ENCODE data around the gene MYOZ2. TPM values are rescaled to one million over a fixed set of nuclear protein-coding genes. Genes with fewer than 3 reads are reported as not detected.

MYOZ2 gene
- total RNA-seq, 1 donor: 0.43 TPM

GRCh38 chr4:119099227-119099810 is 36.3 kb upstream of the MYOZ2 start:
- DNase-seq (ENCODE audit: low read depth): peak; percentile 92
- no peak for TF ChIP-seq CTCF (IDR thresholded peaks at IDR 0.05; ENCODE audit: insufficient read depth, low read depth, low read length)
- H3K4me3 ChIP-seq (ENCODE audit: low read depth, low read length): no peak overlapping the region

GRCh38 chr4:119100655-119101054 is 35.0 kb upstream of the MYOZ2 start:
- no peak for TF ChIP-seq CTCF (IDR thresholded peaks at IDR 0.05; ENCODE audit: insufficient read depth, low read depth, low read length)
- peak; percentile 20 for DNase-seq (ENCODE audit: low read depth)
- H3K4me3 ChIP-seq (ENCODE audit: low read depth, low read length): no peak overlapping the region

GRCh38 chr4:119103263-119103662 is 32.4 kb upstream of the MYOZ2 start:
- no peak overlapping the region for H3K4me3 ChIP-seq (ENCODE audit: low read depth, low read length)
- peak; percentile 97 for DNase-seq (ENCODE audit: low read depth)
- TF ChIP-seq CTCF (IDR thresholded peaks at IDR 0.05; ENCODE audit: insufficient read depth, low read depth, low read length): no peak

GRCh38 chr4:119104644-119105273 is 30.9 kb upstream of the MYOZ2 start:
- no peak for DNase-seq (ENCODE audit: low read depth)
- H3K4me3 ChIP-seq (ENCODE audit: low read depth, low read length): no peak overlapping the region
- TF ChIP-seq CTCF (IDR thresholded peaks at IDR 0.05; ENCODE audit: insufficient read depth, low read depth, low read length): no peak

GRCh38 chr4:119105605-119106004 is 30.0 kb upstream of the MYOZ2 start:
- no peak for TF ChIP-seq CTCF (IDR thresholded peaks at IDR 0.05; ENCODE audit: insufficient read depth, low read depth, low read length)
- no peak overlapping the region for H3K4me3 ChIP-seq (ENCODE audit: low read depth, low read length)
- peak; percentile 30 for DNase-seq (ENCODE audit: low read depth)

GRCh38 chr4:119106036-119107000 is 29.3 kb upstream of the MYOZ2 start:
- no peak for TF ChIP-seq CTCF (IDR thresholded peaks at IDR 0.05; ENCODE audit: insufficient read depth, low read depth, low read length)
- H3K4me3 ChIP-seq (ENCODE audit: low read depth, low read length): no peak overlapping the region
- DNase-seq (ENCODE audit: low read depth): no peak

All from fibroblast of villous mesenchyme (primary cell).